DOHH2 (cell line): ENCODE results near the gene PHC3.

Experiments
- H3F3A ChIP-seq: fragments of 200-600 bp; sonication (generic), shearing (Covaris generic); 2 replicates; pipeline ENCODE4 v1.6.0; 2016; ENCODE audit warnings: antibody characterized with exemption, mild to moderate bottlenecking; ENCODE audit not compliant: control insufficient read depth, insufficient read depth
- H3K27ac ChIP-seq: fragments of 200-600 bp; sonication (generic); 2 replicates; pipeline ENCODE4 v1.5.1; 2014; ENCODE audit warnings: low read depth, mild to moderate bottlenecking, low read length, moderate library complexity
- H3K27me3 ChIP-seq: fragments of 200-600 bp; sonication (generic); 2 replicates; pipeline ENCODE4 v1.6.1; 2014; ENCODE audit warnings: mild to moderate bottlenecking, low read length, mixed read lengths; ENCODE audit not compliant: control insufficient read depth
- H3K36me3 ChIP-seq: fragments of 200-600 bp; sonication (generic); 2 replicates; pipeline ENCODE4 v1.6.1; 2014; ENCODE audit warnings: mild to moderate bottlenecking, low read length, moderate library complexity, mixed read lengths; ENCODE audit not compliant: control insufficient read depth
- H3K4me1 ChIP-seq: fragments of 200-600 bp; sonication (generic); 2 replicates; pipeline ENCODE4 v1.6.1; 2014; ENCODE audit warnings: mild to moderate bottlenecking, low read length, mixed read lengths; ENCODE audit not compliant: control insufficient read depth
- H3K4me2 ChIP-seq: fragments of 200-600 bp; sonication (generic); 2 replicates; pipeline ENCODE4 v1.6.0; 2014; ENCODE audit warnings: mild to moderate bottlenecking, low read length, moderate library complexity
- H3K4me3 ChIP-seq: fragments of 200-600 bp; sonication (generic); 2 replicates; pipeline ENCODE4 v1.5.1; 2014; ENCODE audit warnings: mild to moderate bottlenecking, low read length, mixed read lengths
- H3K79me2 ChIP-seq: fragments of 200-600 bp; sonication (generic); 2 replicates; pipeline ENCODE4 v1.6.1; 2014; ENCODE audit warnings: mild to moderate bottlenecking, low read length, mixed read lengths; ENCODE audit not compliant: control insufficient read depth
- H3K9me2 ChIP-seq: fragments of 200-600 bp; sonication (generic); replicated peaks from 2 replicates; pipeline ENCODE4 v1.6.1; 2014; ENCODE audit warnings: mild to moderate bottlenecking, low read length, mixed read lengths; ENCODE audit not compliant: control insufficient read depth
- H3K9me3 ChIP-seq: fragments of 200-600 bp; sonication (generic); 2 replicates; pipeline ENCODE4 v1.6.1; 2014; ENCODE audit warnings: antibody characterized with exemption, low read length, mixed read lengths; ENCODE audit not compliant: control insufficient read depth, insufficient read depth
- H4K20me1 ChIP-seq: fragments of 200-600 bp; sonication (generic); 2 replicates; pipeline ENCODE4 v1.6.0; 2014; ENCODE audit warnings: low read depth, mild to moderate bottlenecking, antibody characterized with exemption, low read length, moderate library complexity; ENCODE audit not compliant: control insufficient read depth, insufficient read depth
- EZH2phosphoT487 ChIP-seq: fragments of 200-600 bp; sonication (generic); IDR thresholded peaks from 2 replicates; pipeline ENCODE4 v1.6.1; 2017; ENCODE audit warnings: borderline replicate concordance, mild to moderate bottlenecking, antibody characterized with exemption, low read length, moderate library complexity, mixed read lengths
- TF ChIP-seq, protein P1 (sequence below): fragments of 200-600 bp; sonication (generic); IDR thresholded peaks from one replicate; pipeline ENCODE4 v1.5.1; 2014; ENCODE audit warnings: antibody characterized with exemption, mild to moderate bottlenecking, low read depth, low read length; ENCODE audit not compliant: poor library complexity, severe bottlenecking

Gene PHC3

DNA sequence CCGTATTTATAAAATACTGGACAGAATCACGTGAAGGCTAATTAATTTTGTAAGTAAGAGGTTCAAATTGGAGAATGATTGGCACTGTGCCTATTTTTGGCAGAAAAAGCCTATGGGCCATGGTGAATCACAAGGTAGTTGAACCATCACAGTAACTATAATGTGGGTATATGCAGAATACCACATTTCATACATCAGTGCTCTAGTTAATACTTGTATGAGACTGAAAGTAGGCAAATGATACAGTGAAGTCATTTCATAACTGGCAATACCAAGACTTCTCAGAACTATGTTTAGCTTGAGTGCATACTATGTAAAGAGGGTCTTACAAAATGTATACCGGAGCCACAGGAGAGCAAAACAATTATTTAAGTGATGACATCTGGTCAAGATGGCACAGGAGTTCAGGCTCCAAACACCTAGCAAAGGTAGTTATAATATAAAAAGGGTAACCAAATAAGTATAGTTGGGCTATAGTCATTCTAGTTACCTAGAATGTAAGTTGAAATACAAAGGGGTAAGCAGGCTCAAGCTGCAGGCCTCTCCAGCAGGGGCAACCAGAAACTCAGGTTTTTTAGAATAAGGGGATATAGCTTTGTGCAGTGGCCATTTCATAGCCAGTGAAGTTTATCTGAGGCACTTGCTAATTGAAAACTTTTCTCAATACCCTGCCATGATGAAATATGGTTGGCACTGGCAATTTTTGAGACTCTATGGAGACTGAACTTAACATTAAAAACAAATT, 124.7 kb downstream of the PHC3 start:
- peaks cover 9% of the 10 kb centered on the region for H3F3A ChIP-seq
- H3K9me3 ChIP-seq = no peaks in the 10 kb centered on the region
- no peaks in the 10 kb centered on the region for H3K9me2 ChIP-seq
- peaks cover 12% of the 10 kb centered on the region for H3K79me2 ChIP-seq
- H3K27me3 ChIP-seq = no peaks in the 10 kb centered on the region
- H3K4me2 ChIP-seq = peak overlapping the region; percentile 55
- H3K4me3 ChIP-seq = peak overlapping the region; percentile 58; the same call in 1 of the 2 replicates
- H3K27ac ChIP-seq = no peak overlapping the region
- H3K36me3 ChIP-seq = peaks cover 15% of the 10 kb centered on the region
- no peaks in the 10 kb centered on the region for H4K20me1 ChIP-seq
- TF ChIP-seq, protein P1, sequence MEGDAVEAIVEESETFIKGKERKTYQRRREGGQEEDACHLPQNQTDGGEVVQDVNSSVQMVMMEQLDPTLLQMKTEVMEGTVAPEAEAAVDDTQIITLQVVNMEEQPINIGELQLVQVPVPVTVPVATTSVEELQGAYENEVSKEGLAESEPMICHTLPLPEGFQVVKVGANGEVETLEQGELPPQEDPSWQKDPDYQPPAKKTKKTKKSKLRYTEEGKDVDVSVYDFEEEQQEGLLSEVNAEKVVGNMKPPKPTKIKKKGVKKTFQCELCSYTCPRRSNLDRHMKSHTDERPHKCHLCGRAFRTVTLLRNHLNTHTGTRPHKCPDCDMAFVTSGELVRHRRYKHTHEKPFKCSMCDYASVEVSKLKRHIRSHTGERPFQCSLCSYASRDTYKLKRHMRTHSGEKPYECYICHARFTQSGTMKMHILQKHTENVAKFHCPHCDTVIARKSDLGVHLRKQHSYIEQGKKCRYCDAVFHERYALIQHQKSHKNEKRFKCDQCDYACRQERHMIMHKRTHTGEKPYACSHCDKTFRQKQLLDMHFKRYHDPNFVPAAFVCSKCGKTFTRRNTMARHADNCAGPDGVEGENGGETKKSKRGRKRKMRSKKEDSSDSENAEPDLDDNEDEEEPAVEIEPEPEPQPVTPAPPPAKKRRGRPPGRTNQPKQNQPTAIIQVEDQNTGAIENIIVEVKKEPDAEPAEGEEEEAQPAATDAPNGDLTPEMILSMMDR = no peak
- peaks cover 50% of the 10 kb centered on the region for H3K4me1 ChIP-seq

DNA sequence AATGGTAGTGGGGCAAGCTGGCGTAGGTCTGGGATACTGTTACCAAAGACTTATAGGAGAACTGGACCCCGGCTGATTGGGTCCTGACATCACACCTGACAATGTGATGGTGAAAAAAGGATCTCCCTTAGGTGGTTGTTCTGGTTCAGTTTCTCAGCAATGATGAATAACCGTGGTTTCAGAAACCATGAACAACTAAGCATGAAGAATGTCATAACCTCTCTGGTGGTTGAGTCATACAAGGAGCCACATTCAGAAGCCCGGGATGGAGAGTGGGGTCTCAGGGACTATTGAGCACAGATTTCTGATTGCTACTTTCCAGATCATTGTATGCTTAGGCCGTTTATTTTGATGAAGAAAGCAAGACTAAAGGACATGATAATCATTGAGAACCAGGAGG, 126.3 kb downstream of the PHC3 start:
- H3K9me3 ChIP-seq = no peaks in the 10 kb centered on the region
- H3K36me3 ChIP-seq = peaks cover 15% of the 10 kb centered on the region
- no peaks in the 10 kb centered on the region for H3K27me3 ChIP-seq
- TF ChIP-seq, protein P1 = no peak
- H3F3A ChIP-seq = peaks cover 9% of the 10 kb centered on the region
- H4K20me1 ChIP-seq = no peaks in the 10 kb centered on the region
- no peaks in the 10 kb centered on the region for H3K9me2 ChIP-seq
- H3K4me3 ChIP-seq = peak overlapping the region; percentile 58
- H3K4me1 ChIP-seq = peaks cover 50% of the 10 kb centered on the region
- peak overlapping the region; percentile 55 for H3K4me2 ChIP-seq
- no peak overlapping the region for H3K27ac ChIP-seq
- H3K79me2 ChIP-seq = peaks cover 12% of the 10 kb centered on the region

DNA sequence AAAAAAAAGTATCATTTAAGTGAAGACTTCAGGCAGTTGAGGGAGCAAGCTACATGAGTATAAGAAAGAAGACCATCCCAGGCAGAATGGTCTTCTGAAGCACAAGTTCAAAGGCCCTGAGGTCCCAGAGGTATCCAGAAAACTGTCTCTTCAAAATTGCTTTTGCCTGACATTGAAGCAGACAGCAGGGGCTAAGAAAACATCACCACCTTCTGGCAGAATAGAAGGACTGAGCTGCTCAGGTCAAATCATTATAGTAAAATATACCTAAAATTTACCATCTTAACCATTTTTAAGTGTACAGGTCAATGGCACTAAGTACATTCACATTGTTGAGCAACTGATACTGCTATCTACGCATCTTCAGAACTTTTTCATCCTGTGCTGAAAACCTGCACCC, 127.3 kb downstream of the PHC3 start:
- H4K20me1 ChIP-seq = no peaks in the 10 kb centered on the region
- H3K27me3 ChIP-seq = no peaks in the 10 kb centered on the region
- peaks cover 15% of the 10 kb centered on the region for H3K36me3 ChIP-seq
- no peak overlapping the region for H3K4me2 ChIP-seq
- H3F3A ChIP-seq = peaks cover 9% of the 10 kb centered on the region
- peaks cover 50% of the 10 kb centered on the region for H3K4me1 ChIP-seq
- no peaks in the 10 kb centered on the region for H3K9me2 ChIP-seq
- no peaks in the 10 kb centered on the region for H3K9me3 ChIP-seq
- H3K27ac ChIP-seq = no peak overlapping the region
- no peak overlapping the region for H3K4me3 ChIP-seq
- TF ChIP-seq, protein P1 = peak; percentile 66
- no peak for TF ChIP-seq EZH2phosphoT487
- peaks cover 12% of the 10 kb centered on the region for H3K79me2 ChIP-seq
